ENCODE results near the gene PPEF2. TPM values are rescaled to one million over a fixed set of nuclear protein-coding genes. Genes with fewer than 3 reads are reported as not detected.
A peak's percentile ranks its signal among the peaks of the same experiment; 100 is the strongest.

PPEF2 gene
- total RNA-seq, 2 donors from 2014 or later, result not detected

DNA sequence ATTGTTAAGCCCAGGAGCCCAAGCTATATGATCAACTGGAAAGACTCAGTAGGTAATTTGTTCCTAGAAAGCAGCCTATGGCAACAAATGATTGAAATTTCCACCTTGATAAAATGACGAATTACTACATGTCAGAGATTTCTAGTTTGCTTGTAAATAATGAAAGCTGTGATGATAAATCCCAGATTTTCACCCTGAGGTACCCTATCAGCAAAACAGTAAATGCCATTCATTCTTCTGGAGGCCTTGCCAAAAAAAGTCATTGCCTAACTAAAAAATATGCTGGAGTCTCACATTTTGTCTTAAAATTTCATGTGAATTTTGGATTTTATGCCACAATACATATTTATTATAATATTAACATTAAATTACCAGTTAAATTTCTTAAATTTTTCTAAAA, 71.3 kb downstream of the PPEF2 start:
- H3K27ac ChIP-seq, result no peak overlapping the region
- no peaks in the 10 kb centered on the region for H3K4me1 ChIP-seq (replicated peaks)
- no peaks in the 10 kb centered on the region for H3K36me3 ChIP-seq
- H3K4me3 ChIP-seq, result no peak overlapping the region
- WGBS, result 68% methylated on average over 1 of the region's 1 CpG
- TF ChIP-seq CTCF (IDR thresholded peaks at IDR 0.05) (no peak), POLR2AphosphoS5 (IDR thresholded peaks at IDR 0.05) (no peak), POLR2A (IDR thresholded peaks at IDR 0.05) (no peak)
- no peak for DNase-seq (ENCODE audit: low spot score)
- H3K27me3 ChIP-seq (replicated peaks; ENCODE audit: insufficient read depth), result no peaks in the 10 kb centered on the region
- H3K9me3 ChIP-seq, result no peaks in the 10 kb centered on the region
- intact Hi-C loops (cut with DNase I), result no loop called here

GRCh38 chr4:75823812-75824211, 78.4 kb downstream of the PPEF2 start:
- Histone ChIP-seq H3K27ac (no peak overlapping the region), H3K9me3 (no peaks in the 10 kb centered on the region), H3K4me1 (replicated peaks) (no peaks in the 10 kb centered on the region), H3K4me3 (no peak overlapping the region), H3K27me3 (replicated peaks; ENCODE audit: insufficient read depth) (no peaks in the 10 kb centered on the region), H3K36me3 (no peaks in the 10 kb centered on the region)
- no peak for TF ChIP-seq POLR2AphosphoS5 (IDR thresholded peaks at IDR 0.05)
- TF ChIP-seq POLR2A (IDR thresholded peaks at IDR 0.05), result no peak
- no peak for TF ChIP-seq CTCF (IDR thresholded peaks at IDR 0.05)
- DNase-seq (ENCODE audit: low spot score), result no peak
- WGBS, result 48% methylated on average over 2 of the region's 2 CpGs
- intact Hi-C loops (cut with DNase I), result no loop called here

DNA sequence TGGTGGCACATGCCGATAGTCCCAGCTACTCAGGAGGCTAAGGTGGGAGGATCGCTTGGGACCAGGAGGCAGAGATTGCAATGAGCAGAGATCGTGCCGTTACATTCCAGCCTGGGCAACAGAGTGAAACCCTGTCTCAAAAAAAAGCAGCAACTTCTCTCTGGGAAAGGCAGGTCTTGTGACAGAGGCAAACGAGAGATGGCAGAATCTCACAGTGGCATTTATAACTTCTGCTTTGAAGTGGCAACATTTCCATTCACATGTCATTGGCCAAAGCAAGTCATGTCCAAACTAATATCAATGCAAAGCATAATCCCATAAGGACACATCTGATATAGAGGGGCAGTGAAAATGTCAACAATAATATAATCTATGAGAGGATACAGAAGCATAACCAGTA, 79.8 kb downstream of the PPEF2 start:
- Histone ChIP-seq H3K27ac (no peak overlapping the region), H3K9me3 (no peaks in the 10 kb centered on the region), H3K4me3 (no peak overlapping the region), H3K27me3 (replicated peaks; ENCODE audit: insufficient read depth) (no peaks in the 10 kb centered on the region), H3K4me1 (replicated peaks) (no peaks in the 10 kb centered on the region), H3K36me3 (no peaks in the 10 kb centered on the region)
- WGBS, result 79% methylated on average over 5 of the region's 5 CpGs
- TF ChIP-seq CTCF (IDR thresholded peaks at IDR 0.05), result no peak
- no peak for TF ChIP-seq POLR2AphosphoS5 (IDR thresholded peaks at IDR 0.05)
- intact Hi-C loops (cut with DNase I), result no loop called here
- DNase-seq (ENCODE audit: low spot score), result no peak

- Histone ChIP-seq H3K36me3 (no peaks in the 10 kb centered on the region), H3K4me1 (replicated peaks) (no peaks in the 10 kb centered on the region), H3K27me3 (replicated peaks; ENCODE audit: insufficient read depth) (no peaks in the 10 kb centered on the region), H3K9me3 (no peaks in the 10 kb centered on the region), H3K4me3 (no peak overlapping the region), H3K27ac (no peak overlapping the region)
- intact Hi-C loops (cut with DNase I), result no loop called here
- TF ChIP-seq POLR2AphosphoS5 (IDR thresholded peaks at IDR 0.05) (peak; percentile 77), POLR2A (IDR thresholded peaks at IDR 0.05) (no peak)
- peak; percentile 74 for DNase-seq (ENCODE audit: low spot score)
- 47% methylated on average over 5 of the region's 5 CpGs for WGBS
Measured at GRCh38 chr4:75821966-75822365, 80.3 kb downstream of the PPEF2 start.

DNA sequence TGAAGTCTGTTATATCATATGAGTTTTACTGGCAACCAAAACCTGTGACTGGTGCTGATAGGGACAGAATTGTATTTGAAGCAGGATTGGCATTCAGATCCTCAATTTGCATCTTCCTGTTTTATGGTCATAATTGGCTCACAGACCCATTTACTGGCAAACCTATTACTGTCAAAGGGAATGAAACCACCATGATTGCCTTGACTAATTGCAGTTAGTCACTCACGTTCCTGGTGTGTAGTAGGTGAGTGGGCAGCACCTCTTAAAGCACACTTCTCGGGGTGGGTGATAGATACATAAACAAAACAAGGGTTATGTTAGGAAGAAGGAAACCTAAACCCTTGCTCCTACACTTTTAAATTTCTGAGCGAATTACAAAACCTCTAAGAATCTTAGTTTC, 81.0 kb downstream of the PPEF2 start:
- 85% methylated on average over 3 of the region's 3 CpGs for WGBS
- no peak for DNase-seq (ENCODE audit: low spot score)
- Histone ChIP-seq H3K27ac (no peak overlapping the region), H3K9me3 (no peaks in the 10 kb centered on the region), H3K4me1 (replicated peaks) (no peaks in the 10 kb centered on the region), H3K4me3 (no peak overlapping the region), H3K27me3 (replicated peaks; ENCODE audit: insufficient read depth) (no peaks in the 10 kb centered on the region), H3K36me3 (no peaks in the 10 kb centered on the region)
- intact Hi-C loops (cut with DNase I), result no loop called here
- TF ChIP-seq POLR2AphosphoS5 (IDR thresholded peaks at IDR 0.05) (no peak), CTCF (IDR thresholded peaks at IDR 0.05) (no peak), POLR2A (IDR thresholded peaks at IDR 0.05) (no peak)
